Right lobe of liver (tissue), 6 donors: ENCODE results near the gene CAB39L. TPM values are rescaled to one million over a fixed set of nuclear protein-coding genes. Genes with fewer than 3 reads are reported as not detected.

Experiments used
- ATAC-seq, 4 donors: fragments of 200-7000 bp; cut with Tn5 transposase; one replicate each; pipeline ENCODE4 v1.9.1; 2020; ENCODE audit warnings: mild to moderate bottlenecking in 4 of 4, moderate library complexity in 4 of 4
- DNase-seq, 3 donors: peaks; one replicate each; pipeline ENCODE4 v3.0.0-alpha.2; 2020
- H3K27ac ChIP-seq, 3 donors: fragments of 200-600 bp; one replicate each; pipeline ENCODE4 v1.8.0; 2022
- H3K27me3 ChIP-seq, 2 donors: fragments of 200-600 bp; one replicate each; pipeline ENCODE4 v1.8.0; 2022
- H3K36me3 ChIP-seq, 4 donors: fragments of 200-600 bp; sonication (generic) in 1 of 4; one replicate each; pipeline versions ENCODE4 v1.5.1 to v1.8.0; 2017 to 2022; ENCODE audit warnings: control low read depth in 1 of 4
- H3K4me1 ChIP-seq, 4 donors: fragments of 200-600 bp; sonication (generic) in 1 of 4; one replicate each; pipeline versions ENCODE4 v1.5.1 to v1.8.0; 2017 to 2022; ENCODE audit warnings: control low read depth in 1 of 4
- H3K4me3 ChIP-seq, 3 donors: fragments of 200-600 bp; one replicate each; pipeline ENCODE4 v1.8.0; 2022
- H3K9me3 ChIP-seq, 4 donors: fragments of 200-600 bp; sonication (generic) in 1 of 4; one replicate each; pipeline versions ENCODE4 v1.5.1 to v1.8.0; 2017 to 2022; ENCODE audit warnings: control low read depth in 1 of 4
- POLR2A ChIP-seq: fragments of 450-650 bp; IDR thresholded peaks from one replicate; pipeline ENCODE4 v1.6.1; 2017; ENCODE audit warnings: antibody characterized with exemption, mild to moderate bottlenecking
- WGBS: methylation state at CpG from one replicate; pipeline ENCODE4 v1.1.6; 2018; ENCODE audit warnings: low coverage, low lambda C conversion rate; ENCODE audit not compliant: insufficient coverage; ENCODE audit errors: missing lambda C conversion rate; 5-methylcytosine and 5-hydroxymethylcytosine counted together
- intact Hi-C, 2 donors: fragments of 100-400 bp; cut with DNase I; formaldehyde crosslinking; loops; one replicate each; pipeline versions ENCODE4 v1.11.2 to v1.14.1; 2022
- total RNA-seq, 6 experiments: library from RNA; depleted of rRNA in 2 of 6; stranded (reverse); fragments of >200 nt in 2 of 6; fragmentation: NEBNext Ultra II Directional in 3 of 6; extraction: Animal tissue kit (Norgen Biotek cat#: 25700) in 3 of 6; gene quantifications; one replicate each; pipeline versions ENCODE4 v1.1.0 to v1.2.4, GENCODE V29; 2016 to 2023
- TF ChIP-seq, protein P1 (sequence below), 4 donors: fragments of 200-600 bp in 3 of 4; fragments of 450-650 bp in 1 of 4; IDR thresholded peaks; one replicate each; pipeline versions ENCODE4 v1.5.1 to v1.8.0; 2016 to 2022; ENCODE audit warnings: antibody characterized with exemption in 4 of 4, mild to moderate bottlenecking in 2 of 4
- donor health status: DM: no; HTN: yes; CAD: no.
- donor health status: DM: no; HTN: no; CAD: no.
- donor health status: DM: no; HTN: no; CAD: no.
- donor health status: DM: no; HTN: yes; CAD: no.
- donor health status: DM: no; HTN: yes; CAD: no.

CAB39L gene
- total RNA-seq, 6 experiments from 2014 or later, result 1.9 to 4.1 (median 2.8) TPM

GRCh38 chr13:49374585-49375290, 69.1 kb downstream of the CAB39L start:
- no peaks in the 10 kb centered on the region for H3K27me3 ChIP-seq
- ATAC-seq, result peak in 1 of 4 donors; percentile 34
- H3K27ac ChIP-seq, result no peak overlapping the region
- H3K9me3 ChIP-seq, result no peaks in the 10 kb centered on the region
- no peaks in the 10 kb centered on the region for H3K4me1 ChIP-seq
- TF ChIP-seq, protein P1, sequence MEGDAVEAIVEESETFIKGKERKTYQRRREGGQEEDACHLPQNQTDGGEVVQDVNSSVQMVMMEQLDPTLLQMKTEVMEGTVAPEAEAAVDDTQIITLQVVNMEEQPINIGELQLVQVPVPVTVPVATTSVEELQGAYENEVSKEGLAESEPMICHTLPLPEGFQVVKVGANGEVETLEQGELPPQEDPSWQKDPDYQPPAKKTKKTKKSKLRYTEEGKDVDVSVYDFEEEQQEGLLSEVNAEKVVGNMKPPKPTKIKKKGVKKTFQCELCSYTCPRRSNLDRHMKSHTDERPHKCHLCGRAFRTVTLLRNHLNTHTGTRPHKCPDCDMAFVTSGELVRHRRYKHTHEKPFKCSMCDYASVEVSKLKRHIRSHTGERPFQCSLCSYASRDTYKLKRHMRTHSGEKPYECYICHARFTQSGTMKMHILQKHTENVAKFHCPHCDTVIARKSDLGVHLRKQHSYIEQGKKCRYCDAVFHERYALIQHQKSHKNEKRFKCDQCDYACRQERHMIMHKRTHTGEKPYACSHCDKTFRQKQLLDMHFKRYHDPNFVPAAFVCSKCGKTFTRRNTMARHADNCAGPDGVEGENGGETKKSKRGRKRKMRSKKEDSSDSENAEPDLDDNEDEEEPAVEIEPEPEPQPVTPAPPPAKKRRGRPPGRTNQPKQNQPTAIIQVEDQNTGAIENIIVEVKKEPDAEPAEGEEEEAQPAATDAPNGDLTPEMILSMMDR (IDR thresholded peaks at IDR 0.05), result no peak
- no peak for TF ChIP-seq POLR2A
- no peak overlapping the region for H3K4me3 ChIP-seq
- WGBS, result 81% methylated on average over 4 of the region's 4 CpGs
- no peak for DNase-seq
- H3K36me3 ChIP-seq, result no peaks in the 10 kb centered on the region
- intact Hi-C loops, result no loop called here

DNA sequence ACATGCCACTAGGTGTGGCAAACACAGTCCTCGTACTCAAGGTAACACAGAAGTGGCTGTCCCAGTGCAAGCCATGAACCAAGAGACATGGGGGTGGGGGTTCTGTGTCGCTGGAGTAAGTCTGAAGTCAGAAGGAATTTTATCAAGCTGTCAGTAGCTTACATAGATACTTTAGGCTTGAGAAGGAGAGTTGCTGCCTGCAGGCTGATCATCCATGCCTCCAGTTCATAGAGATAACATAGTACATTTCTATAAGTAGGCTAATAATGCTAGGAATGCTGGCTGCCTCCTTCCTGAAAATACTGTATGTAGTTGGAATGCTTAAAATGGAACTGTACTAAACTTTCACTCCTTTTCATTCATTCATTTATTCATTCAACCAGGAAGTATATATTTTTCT, 70.1 kb downstream of the CAB39L start:
- Histone ChIP-seq H3K4me1 (no peaks in the 10 kb centered on the region), H3K36me3 (no peaks in the 10 kb centered on the region), H3K27ac (no peak overlapping the region), H3K9me3 (no peaks in the 10 kb centered on the region), H3K27me3 (no peaks in the 10 kb centered on the region), H3K4me3 (no peak overlapping the region)
- DNase-seq (no peak), ATAC-seq (no peak)
- 67% methylated on average over 2 of the region's 2 CpGs for WGBS
- no peak for TF ChIP-seq POLR2A
- TF ChIP-seq, protein P1 (IDR thresholded peaks at IDR 0.05), result no peak
- intact Hi-C loops, result no loop called here

DNA sequence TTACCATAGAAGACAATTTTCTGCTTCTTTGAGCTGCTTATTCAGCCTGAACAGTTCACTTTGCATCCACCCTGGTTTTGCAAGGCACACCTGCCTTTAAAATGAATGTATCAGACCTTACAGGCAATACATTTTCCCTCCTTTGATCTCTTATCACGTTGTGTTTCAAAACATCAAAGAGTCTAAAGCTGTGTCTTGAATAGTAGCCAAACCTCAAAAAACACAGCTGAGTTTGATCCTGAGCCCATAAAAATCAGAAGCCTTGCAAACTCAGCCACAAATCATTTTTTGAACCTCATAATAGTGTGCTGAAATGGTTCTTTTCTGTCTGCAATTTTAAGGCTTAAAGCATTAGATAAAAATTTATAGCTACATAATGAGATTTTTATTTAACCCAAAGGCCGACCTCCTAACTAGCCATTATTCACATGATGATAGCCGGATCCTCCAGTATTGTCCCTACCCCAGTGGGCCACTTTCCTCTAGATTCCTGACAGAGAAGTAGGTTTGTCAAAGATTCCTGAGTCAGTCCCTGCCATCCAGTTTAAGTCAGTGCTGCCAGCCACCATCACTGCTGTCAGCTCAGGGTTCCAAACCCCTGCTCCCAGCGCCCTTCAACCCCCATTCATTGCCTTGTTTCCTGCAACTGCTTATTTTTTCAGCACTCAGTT, 71.8 kb downstream of the CAB39L start:
- ATAC-seq, result no peak
- no peaks in the 10 kb centered on the region for H3K9me3 ChIP-seq
- no peak for DNase-seq
- no peaks in the 10 kb centered on the region for H3K36me3 ChIP-seq
- TF ChIP-seq POLR2A, result no peak
- TF ChIP-seq, protein P1 (IDR thresholded peaks at IDR 0.05), result no peak
- H3K4me1 ChIP-seq, result no peaks in the 10 kb centered on the region
- no peak overlapping the region for H3K4me3 ChIP-seq
- H3K27me3 ChIP-seq, result no peaks in the 10 kb centered on the region
- intact Hi-C loops, result no loop called here
- 62% methylated on average over 4 of the region's 4 CpGs for WGBS
- H3K27ac ChIP-seq, result no peak overlapping the region

GRCh38 chr13:49370371-49370770, 73.5 kb downstream of the CAB39L start:
- WGBS, result 76% methylated on average over 2 of the region's 2 CpGs
- H3K4me1 ChIP-seq, result no peaks in the 10 kb centered on the region
- no peak overlapping the region for H3K27ac ChIP-seq
- H3K36me3 ChIP-seq, result no peaks in the 10 kb centered on the region
- ATAC-seq (no peak), DNase-seq (no peak)
- intact Hi-C loops, result no loop called here
- no peak overlapping the region for H3K4me3 ChIP-seq
- TF ChIP-seq, protein P1 (IDR thresholded peaks at IDR 0.05), result no peak
- no peak for TF ChIP-seq POLR2A
- H3K27me3 ChIP-seq, result no peaks in the 10 kb centered on the region
- H3K9me3 ChIP-seq, result no peaks in the 10 kb centered on the region
